ENCODE results near the gene PSMB5.

The PSMB5 gene

GRCh38 chr14:23034498-23035302 lies at the start of gene PSMB5:
TSS of gene PSMB5 (minus strand) at chr14:23034900. CDS start at chr14:23034881, 19 bp downstream.
- DNase-seq = no peak

GRCh38 chr14:23080474-23080873 lies 45.8 kb upstream of the PSMB5 start:
- DNase-seq = no peak

- no peak for DNase-seq
These were observed 45.0 kb upstream of the PSMB5 start for GRCh38 chr14:23079716-23080115.

GRCh38 chr14:23078692-23079116 lies 44.0 kb upstream of the PSMB5 start:
- no peak for DNase-seq

GRCh38 chr14:23077962-23078361 lies 43.3 kb upstream of the PSMB5 start:
- no peak for DNase-seq

- no peak for DNase-seq
These were observed 42.2 kb upstream of the PSMB5 start for GRCh38 chr14:23076785-23077408.

- no peak for DNase-seq
These were observed 40.2 kb upstream of the PSMB5 start for GRCh38 chr14:23074906-23075305.

- DNase-seq = no peak
These were observed 37.3 kb upstream of the PSMB5 start for GRCh38 chr14:23071921-23072539.

GRCh38 chr14:23071244-23071920 lies 36.7 kb upstream of the PSMB5 start:
- DNase-seq = no peak

- DNase-seq = no peak
These were observed 35.8 kb upstream of the PSMB5 start for GRCh38 chr14:23070262-23071129.

- DNase-seq = no peak
These were observed 34.7 kb upstream of the PSMB5 start for GRCh38 chr14:23069413-23069806.

- DNase-seq = no peak
These were observed 34.2 kb upstream of the PSMB5 start for GRCh38 chr14:23068789-23069412.

GRCh38 chr14:23067847-23068788 lies 33.4 kb upstream of the PSMB5 start:
- DNase-seq = no peak

- no peak for DNase-seq
These were observed 32.4 kb upstream of the PSMB5 start for GRCh38 chr14:23066855-23067744.

- no peak for DNase-seq
These were observed 31.7 kb upstream of the PSMB5 start for GRCh38 chr14:23066368-23066767.

GRCh38 chr14:23063601-23064000 lies 28.9 kb upstream of the PSMB5 start:
- no peak for DNase-seq

- DNase-seq = no peak
These were observed 27.3 kb upstream of the PSMB5 start for GRCh38 chr14:23062002-23062401.

- DNase-seq = no peak
These were observed 26.0 kb upstream of the PSMB5 start for GRCh38 chr14:23060536-23061260.

Data from NCI-H1092 (cell line).